Measurements from ENCODE around the gene WDR77.

WDR77 gene

DNA sequence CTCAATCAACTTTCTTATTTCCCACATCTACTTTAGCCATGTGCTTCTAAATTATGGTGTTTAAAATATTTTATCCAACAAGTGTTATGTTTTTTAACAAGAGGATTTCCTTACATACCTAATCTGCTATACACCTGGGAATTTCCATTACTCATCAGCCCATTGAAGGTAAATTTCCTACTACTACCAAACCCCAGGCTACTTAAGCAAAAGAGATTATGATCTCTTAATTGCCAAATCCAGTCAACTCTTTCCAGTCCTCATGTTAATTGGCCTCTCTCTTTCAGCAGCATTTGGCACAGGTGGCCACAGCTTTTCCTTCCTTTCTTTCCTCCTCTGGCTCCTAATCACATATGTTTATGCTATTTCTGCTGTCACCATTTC, 19.7 kb upstream of the WDR77 start:
- DNase-seq, result no peak

- DNase-seq, result no peak
Observed at GRCh38 chr1:111467865-111468716, 19.0 kb upstream of the WDR77 start.

DNA sequence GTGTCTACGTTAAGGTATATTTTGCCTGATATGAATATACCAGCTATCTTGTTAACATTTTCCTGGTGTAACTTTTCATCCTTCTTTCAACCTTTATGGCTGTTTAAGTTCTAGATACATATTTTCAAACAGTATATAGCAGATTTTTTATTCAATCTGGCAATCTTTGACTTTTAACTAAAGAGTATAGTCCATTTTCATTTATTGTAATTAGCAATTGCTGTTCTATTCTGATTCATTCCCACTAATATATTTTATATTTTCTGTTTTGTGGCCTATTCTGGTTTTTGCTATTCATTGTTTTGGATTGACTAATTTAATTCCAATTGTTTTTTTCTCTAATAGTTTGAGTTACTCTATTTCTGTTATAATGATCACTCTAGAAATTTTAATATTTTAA, 17.4 kb upstream of the WDR77 start:
- no peak for DNase-seq

- DNase-seq, result no peak
Observed at GRCh38 chr1:111465754-111466153, 16.7 kb upstream of the WDR77 start.

GRCh38 chr1:111463029-111463683, 14.1 kb upstream of the WDR77 start:
- DNase-seq, result no peak

DNA sequence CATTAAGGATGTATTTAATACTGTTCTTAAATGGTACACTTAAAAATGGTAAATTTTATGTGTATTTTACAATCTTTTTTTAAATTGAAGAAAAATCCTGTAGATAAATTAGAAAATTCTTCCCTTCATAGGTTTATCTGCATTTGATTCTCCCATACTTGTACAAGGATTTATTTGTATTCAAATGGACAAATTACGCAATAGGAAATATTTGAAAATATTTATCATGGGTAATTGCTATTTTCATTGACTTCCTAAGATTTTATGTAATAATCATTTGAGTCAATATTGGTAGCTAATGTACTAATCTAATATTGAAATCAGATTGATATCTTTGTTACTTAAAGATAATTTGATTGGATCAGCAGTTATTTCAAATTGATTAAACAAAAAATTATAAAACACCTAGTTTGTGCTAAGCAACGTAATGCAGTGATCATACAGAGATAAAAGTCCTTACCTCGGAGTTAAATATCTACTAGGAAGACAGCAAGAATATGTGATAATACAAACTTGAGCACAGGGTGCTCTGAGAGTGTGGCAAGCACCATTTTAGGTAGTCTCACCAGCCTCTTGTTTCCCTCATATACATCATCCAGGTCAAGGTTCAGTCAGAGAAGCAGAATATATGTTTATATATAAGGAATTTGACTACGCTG, 13.4 kb upstream of the WDR77 start:
- DNase-seq, result no peak

DNA sequence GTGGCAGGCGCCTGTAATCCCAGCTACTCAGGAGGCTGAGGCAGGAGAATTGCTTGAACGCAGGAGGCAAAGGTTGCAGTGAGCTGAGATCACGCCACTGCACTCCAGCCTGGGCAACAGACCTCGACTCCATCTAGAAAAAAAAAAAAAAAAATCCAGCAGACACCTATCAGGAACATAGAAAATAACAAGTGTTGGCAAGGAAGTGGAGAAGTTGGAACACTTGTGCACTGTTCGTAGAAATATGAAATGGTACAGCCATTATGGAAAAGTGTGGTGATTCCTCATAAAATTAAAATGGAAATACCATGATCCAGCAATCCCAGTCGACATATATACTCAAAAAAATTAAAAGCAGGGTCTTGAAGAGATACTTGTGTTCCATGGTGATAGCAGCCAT, 12.7 kb upstream of the WDR77 start:
- no peak for DNase-seq

- DNase-seq, result no peak
Observed at GRCh38 chr1:111455642-111456031, 6.6 kb upstream of the WDR77 start.

- DNase-seq, result no peak
Observed at GRCh38 chr1:111454859-111455641, 6.0 kb upstream of the WDR77 start.

DNA sequence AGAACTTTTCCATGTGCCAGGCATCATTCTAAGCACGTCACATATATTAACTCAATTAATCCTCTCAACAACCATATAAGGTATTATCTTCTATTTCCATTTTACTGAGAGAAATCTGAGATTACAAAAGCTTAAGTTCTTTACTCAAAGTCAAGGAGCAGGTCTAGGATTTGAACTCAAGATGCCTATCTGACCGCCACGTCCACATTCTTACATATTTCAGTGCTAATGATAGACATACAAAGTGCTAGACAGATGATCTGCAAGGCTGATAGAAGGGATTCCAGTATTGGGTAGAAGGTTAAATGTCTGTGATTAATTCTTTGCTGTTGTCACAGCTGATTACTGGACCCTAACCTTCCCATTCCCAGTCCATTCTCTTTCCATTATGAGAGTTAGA, 4.7 kb upstream of the WDR77 start:
- DNase-seq, result no peak

GRCh38 chr1:111452581-111452980, 3.5 kb upstream of the WDR77 start:
- no peak for DNase-seq

DNA sequence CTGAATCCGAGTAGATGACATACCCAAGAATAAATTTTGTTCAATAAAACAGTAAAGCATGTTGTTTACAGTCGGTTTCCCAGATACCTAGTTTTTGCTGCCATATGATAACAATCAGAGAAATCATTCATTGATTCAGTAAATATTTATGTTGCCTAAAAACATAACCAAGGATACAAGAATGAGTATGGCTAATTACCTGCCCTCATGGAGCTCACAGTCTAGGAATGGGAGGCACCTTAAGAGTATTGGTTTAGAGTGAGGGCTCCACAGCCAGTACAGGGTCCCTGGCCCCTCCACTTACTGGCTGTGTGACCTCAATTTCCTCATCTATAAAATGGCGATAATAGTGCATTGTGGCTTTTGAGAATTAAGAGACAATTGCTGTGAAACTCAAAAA, 1.1 kb upstream of the WDR77 start:
- DNase-seq, result no peak

- DNase-seq, result no peak
Observed at GRCh38 chr1:111449703-111450017, 604 bp upstream of the WDR77 start.

- no peak for DNase-seq
Observed at GRCh38 chr1:111448482-111448917, 556 bp downstream of the WDR77 start.

GRCh38 chr1:111446967-111447892, 1.8 kb downstream of the WDR77 start:
- DNase-seq, result no peak

DNA sequence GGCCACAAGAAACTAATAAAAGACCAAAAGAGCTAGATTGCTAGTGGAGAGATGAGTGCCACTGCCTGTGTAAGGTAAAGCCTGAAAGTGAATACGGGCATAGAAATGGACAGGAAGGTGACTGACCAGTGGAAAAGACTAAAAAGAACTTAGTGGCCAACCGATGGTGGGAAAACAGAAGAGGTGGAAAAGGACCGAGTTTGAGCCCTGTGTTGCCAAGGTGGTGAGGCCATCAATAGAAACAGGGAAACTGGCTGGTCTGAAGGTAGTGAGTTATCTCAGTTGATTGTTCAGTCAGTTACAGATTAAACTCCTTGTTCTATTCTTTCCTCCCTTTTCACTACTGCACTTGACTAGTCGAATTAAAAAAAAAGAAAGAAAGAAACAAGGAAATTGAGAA, 2.5 kb downstream of the WDR77 start:
- DNase-seq, result no peak

GRCh38 chr1:111444031-111444430, 5.0 kb downstream of the WDR77 start:
- DNase-seq, result no peak

DNA sequence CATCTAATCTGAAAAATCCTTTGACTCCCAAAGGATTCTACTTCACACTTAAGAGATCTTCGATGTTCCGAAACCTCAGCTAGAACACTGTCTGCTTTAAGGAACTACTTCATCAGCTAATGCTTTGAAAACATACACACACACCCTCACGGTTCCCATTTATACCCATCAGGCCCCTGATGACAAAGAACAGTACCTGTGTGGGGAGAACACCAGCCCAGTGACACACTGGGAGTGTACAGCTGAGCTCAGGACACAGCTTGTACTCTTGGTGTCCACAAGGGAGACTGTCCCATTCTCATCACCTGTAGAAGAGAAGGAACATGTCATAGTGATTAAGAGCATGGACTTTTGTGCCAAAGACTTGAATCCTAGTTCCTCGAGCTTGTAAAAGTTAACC, 6.6 kb downstream of the WDR77 start:
- no peak for DNase-seq

GRCh38 chr1:111441573-111442192, 7.4 kb downstream of the WDR77 start:
- peak; percentile 68 to 76 for DNase-seq

DNA sequence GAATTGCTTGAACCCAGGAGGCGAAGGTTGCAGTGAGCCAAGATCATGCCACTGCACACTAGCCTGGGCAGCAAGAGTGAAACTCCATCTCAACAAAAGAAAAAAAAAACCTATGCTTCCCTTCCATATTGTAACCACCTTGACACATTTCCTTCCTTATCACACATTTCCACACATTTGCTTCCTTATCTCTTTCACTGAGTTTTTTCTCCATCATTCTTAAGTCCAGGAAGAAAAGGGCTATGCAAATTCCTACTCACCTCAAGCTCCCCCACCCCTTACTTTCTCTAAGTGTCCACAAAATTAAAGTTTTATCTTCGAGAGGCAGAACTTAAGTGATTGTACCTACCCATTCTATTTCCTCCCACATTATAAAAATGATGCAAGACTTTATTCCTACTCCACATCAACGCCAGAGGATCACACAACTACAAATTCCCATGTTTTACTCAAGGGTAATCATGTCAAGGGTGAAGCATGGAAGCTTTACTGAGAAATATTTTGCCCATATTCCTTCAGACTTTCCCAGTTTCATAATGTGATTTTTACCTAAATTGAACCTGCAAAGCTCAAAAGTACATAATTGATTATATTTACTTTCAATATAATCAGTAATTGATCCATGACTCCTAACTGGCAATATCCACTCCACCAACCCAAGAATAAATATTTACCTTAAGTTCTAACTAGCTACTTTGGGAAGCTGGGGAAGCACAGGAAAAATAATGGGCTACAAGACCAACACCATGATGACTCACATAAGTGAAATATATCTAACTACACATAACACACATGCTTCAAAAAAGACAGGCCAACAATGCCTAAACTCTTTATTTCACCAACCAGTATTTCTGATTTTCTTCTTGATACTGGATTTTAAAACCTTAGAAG, 9.3 kb downstream of the WDR77 start:
- no peak for DNase-seq

GRCh38 chr1:111436726-111437125, 12.3 kb downstream of the WDR77 start:
- no peak for DNase-seq
